Neural cell (in vitro differentiated cells): ENCODE data around the gene NDUFB7. TPM values are rescaled to one million over a fixed set of nuclear protein-coding genes. Genes with fewer than 3 reads are reported as not detected.
"Not testable (repeated sequence)": the region's sequence is repeated elsewhere in the genome, so short reads cannot be mapped to it uniquely, and the experiment has no call there.

Experiments
- H2AFZ ChIP-seq: fragments of 200-600, 300-800 bp; sonication (generic), shearing (Covaris generic); 2 replicates; pipeline ENCODE4 v1.6.0; 2014; ENCODE audit warnings: low read depth, mild to moderate bottlenecking, antibody characterized with exemption, low read length, moderate library complexity
- H3F3A ChIP-seq: fragments of 200-600 bp; shearing (Covaris generic); 2 replicates; pipeline ENCODE4 v1.6.1; 2016; ENCODE audit warnings: mild to moderate bottlenecking, moderate library complexity, mixed read lengths, antibody characterized with exemption, low read length; ENCODE audit not compliant: insufficient read depth, poor library complexity, severe bottlenecking
- H3K27ac ChIP-seq: fragments of 200-600, 300-800 bp; sonication (generic), shearing (Covaris generic); 2 replicates; pipeline ENCODE4 v1.5.1; 2014; ENCODE audit warnings: mild to moderate bottlenecking, low read length, moderate library complexity
- H3K27me3 ChIP-seq: fragments of 300-800, 200-600 bp; sonication (generic), shearing (Covaris generic); 2 replicates; pipeline ENCODE4 v1.6.0; 2014; ENCODE audit warnings: mild to moderate bottlenecking, low read depth, low read length, moderate library complexity; ENCODE audit not compliant: insufficient read depth
- H3K36me3 ChIP-seq: fragments of 300-800, 200-600 bp; sonication (generic), shearing (Covaris generic); 2 replicates; pipeline ENCODE4 v1.5.1; 2014; ENCODE audit warnings: mild to moderate bottlenecking, antibody characterized with exemption, low read length, moderate library complexity; ENCODE audit not compliant: insufficient read depth
- H3K4me2 ChIP-seq: fragments of 300-800, 200-600 bp; sonication (generic), shearing (Covaris generic); 2 replicates; pipeline ENCODE4 v1.6.0; 2014; ENCODE audit warnings: mild to moderate bottlenecking, low read length
- H3K4me3 ChIP-seq: fragments of 300-800, 200-600 bp; sonication (generic), shearing (Covaris generic); 2 replicates; pipeline ENCODE4 v1.5.1; 2014; ENCODE audit warnings: mild to moderate bottlenecking, low read length, moderate library complexity
- H3K79me2 ChIP-seq: fragments of 200-600 bp; shearing (Covaris generic); replicated peaks from 2 replicates; pipeline ENCODE4 v1.6.0; 2014; ENCODE audit warnings: mild to moderate bottlenecking, low read length, moderate library complexity; ENCODE audit not compliant: insufficient read depth
- H3K9ac ChIP-seq: fragments of 300-800, 200-600 bp; sonication (generic), shearing (Covaris generic); 2 replicates; pipeline ENCODE4 v1.6.1; 2016; ENCODE audit warnings: mild to moderate bottlenecking, low read length, mixed read lengths
- H3K9me2 ChIP-seq: fragments of 200-600 bp; shearing (Covaris generic); 2 replicates; pipeline ENCODE4 v1.6.1; 2016; ENCODE audit warnings: mild to moderate bottlenecking, low read length, mixed read lengths; ENCODE audit not compliant: insufficient read depth
- H3K9me3 ChIP-seq: fragments of 200-600, 300-800 bp; sonication (generic), shearing (Covaris generic); 2 replicates; pipeline ENCODE4 v1.6.1; 2016; ENCODE audit warnings: mild to moderate bottlenecking, mixed run types, low read length, moderate library complexity, mixed read lengths
- H4K20me1 ChIP-seq: fragments of 200-600 bp; shearing (Covaris generic); 2 replicates; pipeline ENCODE4 v1.6.1; 2016; ENCODE audit warnings: mild to moderate bottlenecking, mixed run types; ENCODE audit not compliant: insufficient read depth
- EP300 ChIP-seq: fragments of 450-650 bp; conservative IDR thresholded peaks from 2 replicates; pipeline ENCODE4 v1.6.1; 2014; ENCODE audit warnings: antibody characterized with exemption, mild to moderate bottlenecking, moderate library complexity; ENCODE audit not compliant: poor library complexity, severe bottlenecking
- EZH2 ChIP-seq: fragments of 200-600, 300-800 bp; shearing (Covaris generic), sonication (generic); IDR thresholded peaks from 2 replicates; pipeline ENCODE4 v1.6.1; 2014; ENCODE audit warnings: antibody characterized with exemption, low read length, borderline replicate concordance, mild to moderate bottlenecking; ENCODE audit not compliant: insufficient read depth, poor library complexity, severe bottlenecking
- MXI1 ChIP-seq: fragments of 450-650 bp; conservative IDR thresholded peaks from 2 replicates; pipeline ENCODE4 v1.6.1; 2014; ENCODE audit warnings: antibody characterized with exemption, mild to moderate bottlenecking; ENCODE audit not compliant: poor library complexity, severe bottlenecking
- POLR2AphosphoS5 ChIP-seq: IDR thresholded peaks from 2 replicates; pipeline ENCODE4 v1.6.1; 2012
- RAD21 ChIP-seq: fragments of 450-650 bp; conservative IDR thresholded peaks from 2 replicates; pipeline ENCODE4 v1.6.1; 2014; ENCODE audit warnings: antibody characterized with exemption, mild to moderate bottlenecking, moderate library complexity
- SMC3 ChIP-seq: fragments of 450-650 bp; conservative IDR thresholded peaks from 2 replicates; pipeline ENCODE4 v1.6.1; 2014; ENCODE audit warnings: antibody characterized with exemption, mild to moderate bottlenecking, moderate library complexity; ENCODE audit not compliant: poor library complexity
- TAF1 ChIP-seq: IDR thresholded peaks from 2 replicates; pipeline ENCODE4 v1.6.1; 2012; ENCODE audit warnings: low read depth
- polyA plus RNA-seq: library from polyadenylated mRNA; depleted of rRNA; stranded (reverse); fragments of >200 nt; gene quantifications from 2 replicates; pipeline ENCODE4 v1.2.3, GENCODE V29; 2014
- TF ChIP-seq, protein P1 (sequence below): fragments of 450-650 bp; IDR thresholded peaks from 2 replicates; pipeline ENCODE4 v1.5.1; 2014; ENCODE audit warnings: antibody characterized with exemption, mild to moderate bottlenecking, moderate library complexity; ENCODE audit not compliant: poor library complexity, severe bottlenecking
- TF ChIP-seq, protein P2 (sequence below): IDR thresholded peaks from 2 replicates; pipeline ENCODE4 v1.6.1; 2012; ENCODE audit warnings: borderline replicate concordance

NDUFB7 gene
- polyA plus RNA-seq, 1 donor from 2014 or later = 615 TPM

DNA sequence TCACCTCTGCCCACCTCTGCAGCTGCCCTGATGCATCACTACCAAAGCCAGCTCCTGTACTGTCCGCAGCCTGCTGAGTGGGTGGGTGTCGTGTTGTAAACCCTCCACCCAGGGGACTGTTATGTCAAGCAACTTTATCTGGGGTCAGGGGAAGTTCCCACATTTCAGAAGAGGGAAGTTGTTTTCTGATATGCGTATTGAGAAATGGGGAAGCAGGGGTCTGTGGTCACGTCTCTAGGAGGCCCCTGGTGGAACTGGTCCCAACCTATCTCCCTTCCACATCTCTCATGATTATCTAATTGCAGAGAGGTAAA is 42.2 kb upstream of the NDUFB7 start:
- no peak overlapping the region for H3K4me2 ChIP-seq
- no peak overlapping the region for H3K27ac ChIP-seq
- H3K4me3 ChIP-seq = no peak overlapping the region
- TF ChIP-seq, protein P1, sequence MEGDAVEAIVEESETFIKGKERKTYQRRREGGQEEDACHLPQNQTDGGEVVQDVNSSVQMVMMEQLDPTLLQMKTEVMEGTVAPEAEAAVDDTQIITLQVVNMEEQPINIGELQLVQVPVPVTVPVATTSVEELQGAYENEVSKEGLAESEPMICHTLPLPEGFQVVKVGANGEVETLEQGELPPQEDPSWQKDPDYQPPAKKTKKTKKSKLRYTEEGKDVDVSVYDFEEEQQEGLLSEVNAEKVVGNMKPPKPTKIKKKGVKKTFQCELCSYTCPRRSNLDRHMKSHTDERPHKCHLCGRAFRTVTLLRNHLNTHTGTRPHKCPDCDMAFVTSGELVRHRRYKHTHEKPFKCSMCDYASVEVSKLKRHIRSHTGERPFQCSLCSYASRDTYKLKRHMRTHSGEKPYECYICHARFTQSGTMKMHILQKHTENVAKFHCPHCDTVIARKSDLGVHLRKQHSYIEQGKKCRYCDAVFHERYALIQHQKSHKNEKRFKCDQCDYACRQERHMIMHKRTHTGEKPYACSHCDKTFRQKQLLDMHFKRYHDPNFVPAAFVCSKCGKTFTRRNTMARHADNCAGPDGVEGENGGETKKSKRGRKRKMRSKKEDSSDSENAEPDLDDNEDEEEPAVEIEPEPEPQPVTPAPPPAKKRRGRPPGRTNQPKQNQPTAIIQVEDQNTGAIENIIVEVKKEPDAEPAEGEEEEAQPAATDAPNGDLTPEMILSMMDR = no peak
- TF ChIP-seq POLR2AphosphoS5 (no peak), RAD21 (no peak), TAF1 (no peak), EP300 (no peak), EZH2 (no peak), SMC3 (no peak), MXI1 (no peak)
- TF ChIP-seq, protein P2, sequence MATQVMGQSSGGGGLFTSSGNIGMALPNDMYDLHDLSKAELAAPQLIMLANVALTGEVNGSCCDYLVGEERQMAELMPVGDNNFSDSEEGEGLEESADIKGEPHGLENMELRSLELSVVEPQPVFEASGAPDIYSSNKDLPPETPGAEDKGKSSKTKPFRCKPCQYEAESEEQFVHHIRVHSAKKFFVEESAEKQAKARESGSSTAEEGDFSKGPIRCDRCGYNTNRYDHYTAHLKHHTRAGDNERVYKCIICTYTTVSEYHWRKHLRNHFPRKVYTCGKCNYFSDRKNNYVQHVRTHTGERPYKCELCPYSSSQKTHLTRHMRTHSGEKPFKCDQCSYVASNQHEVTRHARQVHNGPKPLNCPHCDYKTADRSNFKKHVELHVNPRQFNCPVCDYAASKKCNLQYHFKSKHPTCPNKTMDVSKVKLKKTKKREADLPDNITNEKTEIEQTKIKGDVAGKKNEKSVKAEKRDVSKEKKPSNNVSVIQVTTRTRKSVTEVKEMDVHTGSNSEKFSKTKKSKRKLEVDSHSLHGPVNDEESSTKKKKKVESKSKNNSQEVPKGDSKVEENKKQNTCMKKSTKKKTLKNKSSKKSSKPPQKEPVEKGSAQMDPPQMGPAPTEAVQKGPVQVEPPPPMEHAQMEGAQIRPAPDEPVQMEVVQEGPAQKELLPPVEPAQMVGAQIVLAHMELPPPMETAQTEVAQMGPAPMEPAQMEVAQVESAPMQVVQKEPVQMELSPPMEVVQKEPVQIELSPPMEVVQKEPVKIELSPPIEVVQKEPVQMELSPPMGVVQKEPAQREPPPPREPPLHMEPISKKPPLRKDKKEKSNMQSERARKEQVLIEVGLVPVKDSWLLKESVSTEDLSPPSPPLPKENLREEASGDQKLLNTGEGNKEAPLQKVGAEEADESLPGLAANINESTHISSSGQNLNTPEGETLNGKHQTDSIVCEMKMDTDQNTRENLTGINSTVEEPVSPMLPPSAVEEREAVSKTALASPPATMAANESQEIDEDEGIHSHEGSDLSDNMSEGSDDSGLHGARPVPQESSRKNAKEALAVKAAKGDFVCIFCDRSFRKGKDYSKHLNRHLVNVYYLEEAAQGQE = no peak
- no peaks in the 10 kb centered on the region for H3K9me2 ChIP-seq
- H3K36me3 ChIP-seq = no peaks in the 10 kb centered on the region
- peaks cover 3% of the 10 kb centered on the region for H3K9me3 ChIP-seq
- no peaks in the 10 kb centered on the region for H4K20me1 ChIP-seq
- H3K27me3 ChIP-seq = no peaks in the 10 kb centered on the region
- H3K9ac ChIP-seq = no peak overlapping the region
- no peaks in the 10 kb centered on the region for H3K79me2 ChIP-seq
- no peak overlapping the region for H2AFZ ChIP-seq
- H3F3A ChIP-seq = no peaks in the 10 kb centered on the region

- not testable (repeated sequence) for H3K27ac ChIP-seq, H3K36me3 ChIP-seq, H4K20me1 ChIP-seq, H3F3A ChIP-seq, H3K9me3 ChIP-seq, H3K4me2 ChIP-seq, H3K27me3 ChIP-seq, H3K79me2 ChIP-seq, H2AFZ ChIP-seq, H3K9ac ChIP-seq, H3K9me2 ChIP-seq, H3K4me3 ChIP-seq
Measured at GRCh38 chr19:14613399-14614098, 41.7 kb upstream of the NDUFB7 start.

DNA sequence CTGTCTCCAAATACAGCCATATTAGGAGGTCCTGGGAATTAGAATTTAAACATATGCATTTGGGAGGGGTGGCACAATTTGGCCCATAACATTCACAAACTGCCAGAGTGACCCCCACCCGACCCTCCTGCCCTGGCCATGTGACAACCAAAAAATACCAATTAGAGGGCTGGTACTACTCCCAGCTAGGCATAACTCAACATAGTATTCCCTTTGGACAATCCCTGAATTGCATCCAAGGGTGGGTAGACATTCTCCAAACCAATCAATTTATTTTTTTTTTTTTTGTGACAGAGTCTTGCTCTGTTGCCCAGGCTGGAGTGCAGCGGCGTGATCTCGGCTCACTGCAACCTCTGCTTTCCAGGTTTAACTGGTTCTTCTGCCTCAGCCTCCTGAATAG is 40.8 kb upstream of the NDUFB7 start:
- Histone ChIP-seq H3K79me2 (no peaks in the 10 kb centered on the region), H3K27ac (no peak overlapping the region), H3K9me2 (no peaks in the 10 kb centered on the region), H3F3A (no peaks in the 10 kb centered on the region), H3K4me3 (no peak overlapping the region), H3K4me2 (no peak overlapping the region), H4K20me1 (no peaks in the 10 kb centered on the region), H3K9ac (no peak overlapping the region), H3K9me3 (no peaks in the 10 kb centered on the region), H3K27me3 (no peaks in the 10 kb centered on the region), H2AFZ (no peak overlapping the region), H3K36me3 (no peaks in the 10 kb centered on the region)
- TF ChIP-seq, protein P2 = no peak
- TF ChIP-seq RAD21 (no peak), SMC3 (no peak), TAF1 (no peak), POLR2AphosphoS5 (no peak), EP300 (no peak)
- TF ChIP-seq, protein P1 = no peak
